HEK293 (cell line): ENCODE measurements around the gene PITPNB.

Source experiments
- CTCF ChIA-PET: fragments of 350-600 bp; formaldehyde crosslinking; extraction: SDS; loops from one replicate; lab custom pipeline; 2021; ENCODE audit warnings: antibody characterized with exemption; lab: Yijun Ruan, JAX
- POLR2A ChIA-PET: fragments of 300-600 bp; formaldehyde crosslinking; extraction: SDS; loops from one replicate; lab custom pipeline; 2020; ENCODE audit warnings: antibody characterized with exemption, inconsistent platforms; lab: Yijun Ruan, JAX
- H3K27ac ChIP-seq: fragments of 200-500 bp; sonication (Bioruptor generic); 2 replicates; pipeline ENCODE4 v1.5.1; 2014; ENCODE audit warnings: low read depth, low read length, control low read depth, inconsistent platforms; ENCODE audit errors: extremely low read depth
- H3K36me3 ChIP-seq, 2 experiments: fragments of 200-500 bp in 1 of 2; sonication (Bioruptor generic) in 1 of 2; 1 replicate in 1 of 2; 2 replicates in 1 of 2; pipeline ENCODE4 v1.5.1; 2014 to 2017; ENCODE audit warnings: inconsistent platforms in 2 of 2, low read length in 2 of 2; ENCODE audit not compliant: control insufficient read depth in 2 of 2, insufficient read depth in 1 of 2
- H3K4me1 ChIP-seq: fragments of 200-500 bp; sonication (Bioruptor generic); 2 replicates; pipeline ENCODE4 v1.5.1; 2014; ENCODE audit warnings: mild to moderate bottlenecking, low read length, inconsistent platforms; ENCODE audit not compliant: control insufficient read depth, insufficient read depth
- H3K4me3 ChIP-seq: 2 replicates; pipeline ENCODE4 v1.5.1; 2011; ENCODE audit warnings: low read depth, mild to moderate bottlenecking, control low read depth, low read length, moderate library complexity
- H3K9me3 ChIP-seq: fragments of 200-500 bp; sonication (Bioruptor generic); 2 replicates; pipeline ENCODE4 v1.5.1; 2014; ENCODE audit warnings: low read depth, low read length, inconsistent platforms; ENCODE audit not compliant: control insufficient read depth, insufficient read depth
- ATF2 ChIP-seq: fragments of 450-650 bp; formaldehyde crosslinking; IDR thresholded peaks from 2 replicates; pipeline ENCODE4 v1.5.1; 2016; ENCODE audit warnings: missing biosample characterization, missing genetic modification characterization, low read depth
- BCL11A ChIP-seq: fragments of 450-650 bp; formaldehyde crosslinking; IDR thresholded peaks from 2 replicates; pipeline ENCODE4 v1.5.1; 2016; ENCODE audit warnings: low read depth, missing biosample characterization, missing genetic modification characterization
- FEZF1 ChIP-seq: fragments of 450-650 bp; formaldehyde crosslinking; IDR thresholded peaks from 2 replicates; pipeline ENCODE4 v1.5.1; 2016; ENCODE audit warnings: missing biosample characterization, missing genetic modification characterization
- KLF9 ChIP-seq: fragments of 450-650 bp; formaldehyde crosslinking; IDR thresholded peaks from 2 replicates; pipeline ENCODE4 v1.5.1; 2016; ENCODE audit warnings: missing biosample characterization, missing genetic modification characterization, low read depth
- SP7 ChIP-seq: fragments of 450-650 bp; formaldehyde crosslinking; IDR thresholded peaks from 2 replicates; pipeline ENCODE4 v1.5.1; 2016; ENCODE audit warnings: missing biosample characterization, missing genetic modification characterization
- TCF7L2 ChIP-seq: IDR thresholded peaks from 2 replicates; pipeline ENCODE4 v1.6.1; 2011; ENCODE audit warnings: low read depth, mild to moderate bottlenecking, inconsistent platforms, low read length, moderate library complexity, borderline replicate concordance
- TRIM28 ChIP-seq: IDR thresholded peaks from 2 replicates; pipeline ENCODE4 v1.6.1; 2011; ENCODE audit warnings: low read length, control low read depth, borderline replicate concordance
- WT1 ChIP-seq: fragments of 450-650 bp; formaldehyde crosslinking; IDR thresholded peaks from 2 replicates; pipeline ENCODE4 v1.5.1; 2016; ENCODE audit warnings: missing biosample characterization, missing genetic modification characterization
- YY2 ChIP-seq: fragments of 450-650 bp; formaldehyde crosslinking; IDR thresholded peaks from 2 replicates; pipeline ENCODE4 v1.5.1; 2016; ENCODE audit warnings: missing biosample characterization, missing genetic modification characterization
- ZBTB21 ChIP-seq: fragments of 450-650 bp; formaldehyde crosslinking; IDR thresholded peaks from 2 replicates; pipeline ENCODE4 v1.5.1; 2017; ENCODE audit warnings: missing biosample characterization, missing genetic modification characterization
- ZFHX2 ChIP-seq: fragments of 450-650 bp; formaldehyde crosslinking; conservative IDR thresholded peaks from 2 replicates; pipeline ENCODE4 v1.5.1; 2016; ENCODE audit warnings: missing biosample characterization, missing genetic modification characterization
- ZFP41 ChIP-seq: fragments of 450-650 bp; formaldehyde crosslinking; IDR thresholded peaks from 2 replicates; pipeline ENCODE4 v1.5.1; 2016; ENCODE audit warnings: missing biosample characterization, missing genetic modification characterization, borderline replicate concordance
- ZNF146 ChIP-seq: fragments of 450-650 bp; formaldehyde crosslinking; IDR thresholded peaks from 2 replicates; pipeline ENCODE4 v1.5.1; 2016; ENCODE audit warnings: missing biosample characterization, missing genetic modification characterization
- ZNF16 ChIP-seq: fragments of 450-650 bp; formaldehyde crosslinking; IDR thresholded peaks from 2 replicates; pipeline ENCODE4 v1.5.1; 2016; ENCODE audit warnings: low read depth, missing biosample characterization, missing genetic modification characterization
- ZNF211 ChIP-seq: fragments of 450-650 bp; formaldehyde crosslinking; IDR thresholded peaks from 2 replicates; pipeline ENCODE4 v1.5.1; 2016; ENCODE audit warnings: low read depth, missing biosample characterization, missing genetic modification characterization
- ZNF248 ChIP-seq: fragments of 450-650 bp; formaldehyde crosslinking; IDR thresholded peaks from 2 replicates; pipeline ENCODE4 v1.5.1; 2017; ENCODE audit warnings: missing biosample characterization, missing genetic modification characterization
- ZNF274 ChIP-seq, 2 experiments: fragments of 200-500 bp in 1 of 2; fragments of 450-650 bp in 1 of 2; sonication (Bioruptor generic) in 1 of 2; formaldehyde crosslinking in 1 of 2; IDR thresholded peaks; 2 replicates each; pipeline versions ENCODE4 v1.5.1 to v1.6.1; 2014 to 2016; ENCODE audit warnings: borderline replicate concordance in 1 of 2, inconsistent platforms in 1 of 2, low read length in 1 of 2, missing biosample characterization in 1 of 2, missing genetic modification characterization in 1 of 2
- ZNF350 ChIP-seq: fragments of 450-650 bp; formaldehyde crosslinking; IDR thresholded peaks from 2 replicates; pipeline ENCODE4 v1.5.0; 2017; ENCODE audit warnings: missing biosample characterization, mild to moderate bottlenecking, missing genetic modification characterization
- ZNF394 ChIP-seq: fragments of 450-650 bp; formaldehyde crosslinking; IDR thresholded peaks from 2 replicates; pipeline ENCODE4 v1.5.1; 2016; ENCODE audit warnings: missing biosample characterization, missing genetic modification characterization, mild to moderate bottlenecking, moderate library complexity, borderline replicate concordance
- ZNF423 ChIP-seq: fragments of 450-650 bp; formaldehyde crosslinking; IDR thresholded peaks from 2 replicates; pipeline ENCODE4 v1.5.1; 2016; ENCODE audit warnings: missing biosample characterization, missing genetic modification characterization
- ZNF48 ChIP-seq: fragments of 450-650 bp; formaldehyde crosslinking; IDR thresholded peaks from 2 replicates; pipeline ENCODE4 v1.5.1; 2016; ENCODE audit warnings: missing biosample characterization, missing genetic modification characterization
- ZNF510 ChIP-seq: fragments of 450-650 bp; formaldehyde crosslinking; IDR thresholded peaks from 2 replicates; pipeline ENCODE4 v1.5.1; 2018; ENCODE audit warnings: mild to moderate bottlenecking, missing genetic modification characterization, missing biosample characterization; ENCODE audit not compliant: insufficient replicate concordance
- ZNF544 ChIP-seq: fragments of 450-650 bp; formaldehyde crosslinking; IDR thresholded peaks from 2 replicates; pipeline ENCODE4 v1.5.0; 2017; ENCODE audit warnings: missing biosample characterization, missing genetic modification characterization
- ZNF623 ChIP-seq: fragments of 450-650 bp; formaldehyde crosslinking; IDR thresholded peaks from 2 replicates; pipeline ENCODE4 v1.5.1; 2016; ENCODE audit warnings: missing biosample characterization, missing genetic modification characterization
- ZNF626 ChIP-seq: fragments of 450-650 bp; sonication (Bioruptor Pico); formaldehyde crosslinking; IDR thresholded peaks from 2 replicates; pipeline ENCODE4 v1.5.1; 2018; ENCODE audit warnings: missing biosample characterization, missing genetic modification characterization, inconsistent platforms
- ZNF692 ChIP-seq: fragments of 450-650 bp; formaldehyde crosslinking; IDR thresholded peaks from 2 replicates; pipeline ENCODE4 v1.5.1; 2016; ENCODE audit warnings: missing biosample characterization, missing genetic modification characterization
- ZSCAN30 ChIP-seq: fragments of 450-650 bp; IDR thresholded peaks from 2 replicates; pipeline ENCODE4 v1.5.1; 2018; ENCODE audit warnings: missing biosample characterization, mild to moderate bottlenecking, missing genetic modification characterization, moderate library complexity
- TF ChIP-seq, protein P1 (sequence below): fragments of 450-650 bp; formaldehyde crosslinking; conservative IDR thresholded peaks from 2 replicates; pipeline ENCODE4 v1.5.1; 2016; ENCODE audit warnings: low read depth, missing biosample characterization, missing genetic modification characterization

The PITPNB gene

DNA sequence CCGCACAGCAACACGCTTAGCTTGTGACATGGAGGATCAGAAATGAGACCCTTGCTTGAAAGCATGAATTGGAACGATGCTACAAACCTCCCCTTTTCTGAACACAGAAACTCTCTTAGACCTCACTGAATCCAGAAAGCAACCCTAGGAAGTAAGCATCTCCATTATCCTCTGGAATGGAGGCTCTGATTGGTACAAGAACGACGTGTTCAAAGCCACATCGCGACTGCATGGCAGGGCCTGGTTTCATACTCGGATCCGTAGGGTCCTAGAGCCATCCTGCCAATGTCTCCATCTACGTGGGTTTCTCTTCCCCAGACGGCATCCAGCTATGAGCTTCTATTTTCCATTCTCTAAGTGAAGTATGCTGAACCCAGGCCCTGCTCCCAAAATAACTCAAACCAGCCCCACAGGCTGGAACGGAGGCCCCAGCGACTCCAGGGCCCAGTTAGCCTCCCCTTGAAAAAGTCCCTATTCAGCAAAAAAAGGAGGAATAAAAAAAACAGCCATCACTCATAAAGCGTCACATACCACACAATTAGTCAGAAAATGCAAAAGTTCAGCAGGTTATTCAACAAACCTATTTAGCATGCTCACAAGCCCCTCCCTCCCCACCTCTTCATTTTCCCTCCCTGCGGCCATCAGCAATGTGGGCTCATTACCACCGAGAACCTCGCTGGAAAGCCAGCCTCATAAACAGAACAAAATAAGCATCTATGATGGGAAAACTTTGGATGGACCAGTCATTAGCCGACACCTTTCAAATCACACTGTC, 110.4 kb downstream of the PITPNB start:
- CTCF ChIA-PET = interaction anchor here (1.0 to 1.3 kb wide), 2 partner anchors 201 to 261 kb away, joined by 3 read pairs; no protein-coding TSS in a partner anchor
- POLR2A ChIA-PET = no interaction called here
- no peak overlapping the region for H3K27ac ChIP-seq
- no peaks in the 10 kb centered on the region for H3K36me3 ChIP-seq
- TF ChIP-seq ZNF692 = no peak
- no peak for TF ChIP-seq ZNF423 (tag by site-specific recombination)
- TF ChIP-seq ZNF48 (tag by site-specific recombination) = no peak
- TF ChIP-seq SP7 (tag by site-specific recombination) = no peak
- TF ChIP-seq ZNF274 (IDR thresholded peaks at IDR 0.05; ENCODE audit: low read length) = no peak
- TF ChIP-seq ZNF274 (tag by site-specific recombination; IDR thresholded peaks at IDR 0.05; ENCODE audit: borderline replicate concordance) = no peak
- no peak for TF ChIP-seq ZNF394 (tag by site-specific recombination)
- no peak for TF ChIP-seq TCF7L2
- TF ChIP-seq ZNF626 = no peak
- no peak for TF ChIP-seq ZBTB21
- TF ChIP-seq YY2 = no peak
- no peak for TF ChIP-seq ZNF248 (tag by site-specific recombination)
- TF ChIP-seq ZNF350 (tag by site-specific recombination) = no peak
- no peak for TF ChIP-seq ZNF211 (tag by site-specific recombination)
- H3K4me3 ChIP-seq = no peak overlapping the region
- no peaks in the 10 kb centered on the region for H3K9me3 ChIP-seq
- no peaks in the 10 kb centered on the region for H3K4me1 ChIP-seq

GRCh38 chr22:27805841-27806240, 113.2 kb downstream of the PITPNB start:
- no peaks in the 10 kb centered on the region for H3K9me3 ChIP-seq
- ChIA-PET CTCF (interaction anchor here (0.6 to 1.1 kb wide), 4 partner anchors 9 to 151 kb away, joined by 3 to 8 read pairs (median 4); no protein-coding TSS in a partner anchor), POLR2A (interaction anchor here (0.7 kb wide), 1 partner anchor 371 kb away, joined by 3 read pairs; no protein-coding TSS in a partner anchor)
- H3K4me3 ChIP-seq = no peak overlapping the region
- H3K27ac ChIP-seq = no peak overlapping the region
- 0 out of 2 replicates have a peak, but pooled peaks cover 3% of the 10 kb centered on the region for H3K4me1 ChIP-seq
- no peaks in the 10 kb centered on the region for H3K36me3 ChIP-seq
- TF ChIP-seq YY2 = no peak
- TF ChIP-seq ZNF16 (tag by site-specific recombination) = no peak
- no peak for TF ChIP-seq ATF2 (tag by site-specific recombination)
- no peak for TF ChIP-seq ZFP41 (tag by site-specific recombination)
- TF ChIP-seq KLF9 (tag by site-specific recombination) = no peak
- no peak for TF ChIP-seq ZNF544 (tag by site-specific recombination)
- no peak for TF ChIP-seq ZSCAN30 (tag by site-specific recombination)
- no peak for TF ChIP-seq ZFHX2 (tag by site-specific recombination)
- TF ChIP-seq ZNF248 (tag by site-specific recombination) = no peak
- no peak for TF ChIP-seq ZNF623 (tag by site-specific recombination)
- no peak for TF ChIP-seq TRIM28
- TF ChIP-seq FEZF1 (tag by site-specific recombination) = no peak
- TF ChIP-seq ZNF626 = no peak
- TF ChIP-seq ZNF146 (tag by site-specific recombination) = no peak
- TF ChIP-seq ZNF510 (tag by site-specific recombination) = no peak
- no peak for TF ChIP-seq WT1 (tag by site-specific recombination)
- TF ChIP-seq, protein P1, sequence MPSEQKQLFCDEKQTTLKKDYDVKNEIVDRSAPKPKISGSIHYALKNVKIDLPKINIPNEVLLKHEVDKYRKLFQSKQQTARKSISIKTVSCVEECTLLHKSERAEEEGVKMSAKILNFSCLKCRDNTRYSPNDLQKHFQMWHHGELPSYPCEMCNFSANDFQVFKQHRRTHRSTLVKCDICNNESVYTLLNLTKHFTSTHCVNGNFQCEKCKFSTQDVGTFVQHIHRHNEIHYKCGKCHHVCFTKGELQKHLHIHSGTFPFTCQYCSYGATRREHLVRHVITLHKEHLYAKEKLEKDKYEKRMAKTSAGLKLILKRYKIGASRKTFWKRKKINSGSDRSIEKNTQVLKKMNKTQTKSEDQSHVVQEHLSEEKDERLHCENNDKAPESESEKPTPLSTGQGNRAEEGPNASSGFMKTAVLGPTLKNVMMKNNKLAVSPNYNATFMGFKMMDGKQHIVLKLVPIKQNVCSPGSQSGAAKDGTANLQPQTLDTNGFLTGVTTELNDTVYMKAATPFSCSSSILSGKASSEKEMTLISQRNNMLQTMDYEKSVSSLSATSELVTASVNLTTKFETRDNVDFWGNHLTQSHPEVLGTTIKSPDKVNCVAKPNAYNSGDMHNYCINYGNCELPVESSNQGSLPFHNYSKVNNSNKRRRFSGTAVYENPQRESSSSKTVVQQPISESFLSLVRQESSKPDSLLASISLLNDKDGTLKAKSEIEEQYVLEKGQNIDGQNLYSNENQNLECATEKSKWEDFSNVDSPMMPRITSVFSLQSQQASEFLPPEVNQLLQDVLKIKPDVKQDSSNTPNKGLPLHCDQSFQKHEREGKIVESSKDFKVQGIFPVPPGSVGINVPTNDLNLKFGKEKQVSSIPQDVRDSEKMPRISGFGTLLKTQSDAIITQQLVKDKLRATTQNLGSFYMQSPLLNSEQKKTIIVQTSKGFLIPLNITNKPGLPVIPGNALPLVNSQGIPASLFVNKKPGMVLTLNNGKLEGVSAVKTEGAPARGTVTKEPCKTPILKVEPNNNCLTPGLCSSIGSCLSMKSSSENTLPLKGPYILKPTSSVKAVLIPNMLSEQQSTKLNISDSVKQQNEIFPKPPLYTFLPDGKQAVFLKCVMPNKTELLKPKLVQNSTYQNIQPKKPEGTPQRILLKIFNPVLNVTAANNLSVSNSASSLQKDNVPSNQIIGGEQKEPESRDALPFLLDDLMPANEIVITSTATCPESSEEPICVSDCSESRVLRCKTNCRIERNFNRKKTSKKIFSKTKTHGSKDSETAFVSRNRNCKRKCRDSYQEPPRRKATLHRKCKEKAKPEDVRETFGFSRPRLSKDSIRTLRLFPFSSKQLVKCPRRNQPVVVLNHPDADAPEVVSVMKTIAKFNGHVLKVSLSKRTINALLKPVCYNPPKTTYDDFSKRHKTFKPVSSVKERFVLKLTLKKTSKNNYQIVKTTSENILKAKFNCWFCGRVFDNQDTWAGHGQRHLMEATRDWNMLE (tag by site-specific recombination) = no peak
- TF ChIP-seq BCL11A (tag by site-specific recombination) = no peak
